ENCODE results near the gene CENPO.

Gene CENPO

GRCh38 chr2:24863641-24864040 is 70.4 kb downstream of the CENPO start:
- no peak for DNase-seq (ENCODE audit: low read depth)

- DNase-seq (ENCODE audit: low read depth), result no peak
Observed at GRCh38 chr2:24866946-24867345, 73.7 kb downstream of the CENPO start.

- no peak for DNase-seq (ENCODE audit: low read depth)
Observed at GRCh38 chr2:24870440-24870839, 77.2 kb downstream of the CENPO start.

GRCh38 chr2:24870891-24871705 is 77.9 kb downstream of the CENPO start:
- DNase-seq (ENCODE audit: low read depth), result no peak

GRCh38 chr2:24871852-24872333 is 78.7 kb downstream of the CENPO start:
- no peak for DNase-seq (ENCODE audit: low read depth)
